ENCODE measurements around the gene ULBP3. TPM values are rescaled to one million over a fixed set of nuclear protein-coding genes. Genes with fewer than 3 reads are reported as not detected.

The ULBP3 gene
- total RNA-seq, 5 donors from 2014 or later (not counting 1 experiment from before 2014, with no cell fraction given) = 0.35 to 1.3 (median 0.79) TPM

DNA sequence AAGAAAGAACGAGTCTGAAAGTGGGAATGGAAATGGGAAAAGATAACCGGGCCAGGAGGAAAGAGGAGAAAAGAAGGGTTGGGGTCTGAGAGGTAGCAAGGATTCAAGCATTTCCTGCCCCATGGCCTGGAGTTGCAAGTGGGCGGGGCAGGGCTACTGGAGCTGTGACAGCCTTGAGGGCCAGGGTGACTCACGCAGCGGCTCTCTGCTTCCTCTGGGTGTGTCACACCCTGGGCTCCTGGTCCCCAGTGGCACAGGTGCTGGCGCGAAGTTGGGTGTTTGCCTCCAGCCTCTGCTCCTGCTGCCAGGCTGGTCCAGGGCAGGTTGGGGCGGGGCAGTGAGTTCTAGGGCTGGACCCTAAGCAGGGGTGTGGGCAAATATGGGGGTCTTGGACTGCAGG, 3.3 kb upstream of the ULBP3 start:
- no peak overlapping the region for H3K27ac Mint-ChIP-seq
- ATAC-seq (replicated peaks in 1 of 4) = peak in 1 of 4 experiments; percentile 47
- POLR2A ChIA-PET = no interaction called here
- Histone ChIP-seq H3K27ac (ENCODE audit: low read length) (no peak overlapping the region), H3K4me1 (ENCODE audit: control insufficient read depth in 1 of 2, extremely low read depth in 1 of 2, insufficient read depth in 2 of 2, low read length in 2 of 2) (peaks cover 4 to 41% of the 10 kb centered on the region in 2 experiments), H3K9me3 (no peaks in the 10 kb centered on the region), H3K4me3 (ENCODE audit: control insufficient read depth in 1 of 2, extremely low read depth in 1 of 2, low read length in 1 of 2) (no peak overlapping the region), H3K27me3 (replicated peaks in 1 of 2; ENCODE audit: control insufficient read depth in 2 of 2, extremely low read depth in 1 of 2, insufficient read depth in 2 of 2, low read length in 1 of 2) (peaks cover 0 to 20% of the 10 kb centered on the region in 2 experiments), H3K36me3 (ENCODE audit: control insufficient read depth in 2 of 2, extremely low read depth in 1 of 2, insufficient read depth in 1 of 2, low read length in 1 of 2) (no peaks in the 10 kb centered on the region)
- CTCF ChIA-PET = interaction anchor here in 1 of 2 donors (1.1 kb wide), 1 partner anchor 20 kb away, joined by 7 read pairs; no protein-coding TSS in a partner anchor
- WGBS (ENCODE audit: insufficient coverage) = 60% methylated on average over 8 of the region's 8 CpGs
- no peaks in the 10 kb centered on the region for H3K36me3 Mint-ChIP-seq
- peaks cover 6 to 11% of the 10 kb centered on the region in 2 donors for H3K27me3 Mint-ChIP-seq
- H3K9me3 Mint-ChIP-seq = no peaks in the 10 kb centered on the region
- DNase-seq = peak in 12 of 35 experiments; percentile 11 to 52 (median 24)
- H3K4me3 Mint-ChIP-seq = no peak overlapping the region
- peaks cover 22 to 39% (median 28%) of the 10 kb centered on the region in 3 donors for H3K4me1 Mint-ChIP-seq

DNA sequence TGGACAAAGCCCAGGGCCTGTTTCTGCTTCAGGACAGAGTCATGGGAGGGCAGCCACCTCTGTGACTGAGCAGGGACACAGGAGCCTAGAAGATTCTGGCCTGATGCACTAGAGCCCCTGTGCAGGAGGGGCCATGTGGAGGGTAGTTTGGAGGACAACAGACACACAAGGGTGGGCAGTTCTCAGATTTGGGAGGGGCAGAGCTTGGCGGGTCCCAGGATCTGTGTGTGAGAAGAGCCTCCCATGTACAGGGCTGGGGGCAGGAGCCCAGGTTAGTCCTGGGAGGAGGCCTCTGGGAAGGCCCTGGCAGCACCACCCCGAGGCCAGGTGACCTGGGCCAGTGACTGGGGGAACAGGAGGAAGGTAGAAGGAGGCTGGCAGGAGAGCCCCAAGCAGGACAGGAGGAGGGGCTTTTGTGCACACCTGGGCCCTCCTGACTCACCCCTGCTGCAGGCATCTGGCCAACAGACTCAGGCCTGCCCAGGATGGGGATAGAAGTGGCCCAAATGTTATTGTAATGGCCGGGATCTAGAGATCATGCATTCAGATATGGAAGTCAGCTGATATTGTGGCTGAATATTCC, 1.4 kb upstream of the ULBP3 start:
- no peak for DNase-seq
- Histone ChIP-seq H3K36me3 (ENCODE audit: control insufficient read depth in 2 of 2, extremely low read depth in 1 of 2, insufficient read depth in 1 of 2, low read length in 1 of 2) (no peaks in the 10 kb centered on the region), H3K4me1 (ENCODE audit: control insufficient read depth in 1 of 2, extremely low read depth in 1 of 2, insufficient read depth in 2 of 2, low read length in 2 of 2) (peaks cover 2 to 41% of the 10 kb centered on the region in 2 experiments), H3K27ac (ENCODE audit: low read length) (no peak overlapping the region), H3K4me3 (ENCODE audit: control insufficient read depth in 1 of 2, extremely low read depth in 1 of 2, low read length in 1 of 2) (no peak overlapping the region), H3K27me3 (replicated peaks in 1 of 2; ENCODE audit: control insufficient read depth in 2 of 2, extremely low read depth in 1 of 2, insufficient read depth in 2 of 2, low read length in 1 of 2) (peaks cover 0 to 29% of the 10 kb centered on the region in 2 experiments), H3K9me3 (no peaks in the 10 kb centered on the region)
- H3K27me3 Mint-ChIP-seq = peaks cover 11 to 18% of the 10 kb centered on the region in 2 donors
- ChIA-PET POLR2A (no interaction called here), CTCF (interaction anchor here (0.6 to 1.7 kb wide), 8 partner anchors 9 to 1376 kb away, joined by 3 to 21 read pairs (median 6); no protein-coding TSS in a partner anchor)
- peak overlapping the region in 2 of 3 donors; percentile 55 to 91 for H3K4me3 Mint-ChIP-seq
- 100% methylated on average over 2 of the region's 3 CpGs for WGBS (ENCODE audit: insufficient coverage)
- peaks cover 2% of the 10 kb centered on the region for H3K36me3 Mint-ChIP-seq
- ATAC-seq (replicated peaks in 1 of 4) = no peak
- no peak overlapping the region for H3K27ac Mint-ChIP-seq
- no peaks in the 10 kb centered on the region for H3K9me3 Mint-ChIP-seq
- peaks cover 14 to 34% (median 19%) of the 10 kb centered on the region in 3 donors for H3K4me1 Mint-ChIP-seq

DNA sequence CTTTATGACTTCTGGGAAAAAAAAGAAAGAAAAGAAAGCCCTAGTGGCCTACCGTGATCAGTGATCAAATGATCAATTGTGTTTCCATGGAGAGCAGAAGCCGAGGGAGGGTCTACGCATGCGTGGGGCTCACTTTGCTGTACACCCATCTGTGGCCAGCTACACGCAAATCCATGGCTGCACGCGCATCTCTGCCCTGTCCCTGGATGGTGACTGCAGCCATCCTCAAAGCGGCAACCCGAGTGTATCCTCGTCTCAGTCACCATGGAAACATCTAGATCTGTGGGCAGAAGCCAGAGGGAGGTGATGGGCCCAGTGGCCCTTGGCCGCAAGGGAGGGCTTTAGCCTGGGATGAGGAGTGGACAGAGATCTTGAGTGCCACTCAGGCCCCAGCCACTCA, 785 bp upstream of the ULBP3 start:
- H3K9me3 Mint-ChIP-seq = no peaks in the 10 kb centered on the region
- peaks cover 11 to 18% of the 10 kb centered on the region in 2 donors for H3K27me3 Mint-ChIP-seq
- Histone ChIP-seq H3K4me3 (ENCODE audit: control insufficient read depth in 1 of 2, extremely low read depth in 1 of 2, low read length in 1 of 2) (no peak overlapping the region), H3K36me3 (ENCODE audit: control insufficient read depth in 2 of 2, extremely low read depth in 1 of 2, insufficient read depth in 1 of 2, low read length in 1 of 2) (no peaks in the 10 kb centered on the region), H3K27ac (ENCODE audit: low read length) (no peak overlapping the region), H3K9me3 (no peaks in the 10 kb centered on the region), H3K4me1 (ENCODE audit: control insufficient read depth in 1 of 2, extremely low read depth in 1 of 2, insufficient read depth in 2 of 2, low read length in 2 of 2) (peaks cover 2 to 41% of the 10 kb centered on the region in 2 experiments), H3K27me3 (replicated peaks in 1 of 2; ENCODE audit: control insufficient read depth in 2 of 2, extremely low read depth in 1 of 2, insufficient read depth in 2 of 2, low read length in 1 of 2) (peaks cover 0 to 29% of the 10 kb centered on the region in 2 experiments)
- POLR2A ChIA-PET = no interaction called here
- peaks cover 2% of the 10 kb centered on the region for H3K36me3 Mint-ChIP-seq
- H3K27ac Mint-ChIP-seq = no peak overlapping the region
- 85% methylated on average over 10 of the region's 11 CpGs for WGBS (ENCODE audit: insufficient coverage)
- ATAC-seq (replicated peaks in 1 of 4) = no peak
- CTCF ChIA-PET = interaction anchor here in 1 of 2 donors (0.5 kb wide), 1 partner anchor 134 kb away, joined by 3 read pairs; no protein-coding TSS in a partner anchor
- H3K4me1 Mint-ChIP-seq = peaks cover 14 to 34% (median 19%) of the 10 kb centered on the region in 3 donors
- DNase-seq = peak in 2 of 35 experiments; percentile 6 to 17
- H3K4me3 Mint-ChIP-seq = peak overlapping the region; percentile 39 to 91 (median 55)

DNA sequence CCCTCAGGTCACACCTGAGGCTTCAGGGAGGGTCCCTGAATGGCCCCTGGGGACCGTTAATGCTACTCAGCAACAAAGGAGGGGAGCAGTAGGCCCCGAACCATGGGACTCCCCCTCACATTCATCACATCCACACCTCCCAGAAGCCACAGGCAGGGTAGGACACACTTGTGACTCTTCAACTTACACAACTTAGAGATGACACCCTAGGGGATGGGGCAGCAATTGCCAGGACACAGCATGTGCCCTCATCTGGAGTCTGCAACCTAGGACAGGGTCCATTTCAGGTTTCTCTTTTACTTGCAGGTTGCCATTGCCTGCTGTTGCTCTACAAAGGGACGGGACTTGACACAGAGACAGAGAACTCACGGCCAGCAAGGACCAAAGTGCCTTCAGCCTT, 770 bp downstream of the ULBP3 start:
- peaks cover 8% of the 10 kb centered on the region for H3K36me3 Mint-ChIP-seq
- Histone ChIP-seq H3K9me3 (no peaks in the 10 kb centered on the region), H3K4me1 (ENCODE audit: control insufficient read depth in 1 of 2, extremely low read depth in 1 of 2, insufficient read depth in 2 of 2, low read length in 2 of 2) (peaks cover 2 to 41% of the 10 kb centered on the region in 2 experiments), H3K4me3 (ENCODE audit: control insufficient read depth in 1 of 2, extremely low read depth in 1 of 2, low read length in 1 of 2) (peak overlapping the region; percentile 79 to 85), H3K27ac (ENCODE audit: low read length) (no peak overlapping the region), H3K36me3 (ENCODE audit: control insufficient read depth in 2 of 2, extremely low read depth in 1 of 2, insufficient read depth in 1 of 2, low read length in 1 of 2) (no peaks in the 10 kb centered on the region), H3K27me3 (replicated peaks in 1 of 2; ENCODE audit: control insufficient read depth in 2 of 2, extremely low read depth in 1 of 2, insufficient read depth in 2 of 2, low read length in 1 of 2) (peaks cover 0 to 29% of the 10 kb centered on the region in 2 experiments)
- no peak overlapping the region for H3K27ac Mint-ChIP-seq
- peak overlapping the region; percentile 82 to 91 (median 82) for H3K4me3 Mint-ChIP-seq
- ChIA-PET CTCF (no interaction called here), POLR2A (no interaction called here)
- DNase-seq (peak in 1 of 35 experiments; percentile 27), ATAC-seq (replicated peaks in 1 of 4) (no peak)
- WGBS (ENCODE audit: insufficient coverage) = 30% methylated on average over 3 of the region's 4 CpGs
- H3K9me3 Mint-ChIP-seq = no peaks in the 10 kb centered on the region
- H3K4me1 Mint-ChIP-seq = peaks cover 14 to 34% (median 19%) of the 10 kb centered on the region in 3 donors
- H3K27me3 Mint-ChIP-seq = peaks cover 6 to 12% of the 10 kb centered on the region in 2 donors

DNA sequence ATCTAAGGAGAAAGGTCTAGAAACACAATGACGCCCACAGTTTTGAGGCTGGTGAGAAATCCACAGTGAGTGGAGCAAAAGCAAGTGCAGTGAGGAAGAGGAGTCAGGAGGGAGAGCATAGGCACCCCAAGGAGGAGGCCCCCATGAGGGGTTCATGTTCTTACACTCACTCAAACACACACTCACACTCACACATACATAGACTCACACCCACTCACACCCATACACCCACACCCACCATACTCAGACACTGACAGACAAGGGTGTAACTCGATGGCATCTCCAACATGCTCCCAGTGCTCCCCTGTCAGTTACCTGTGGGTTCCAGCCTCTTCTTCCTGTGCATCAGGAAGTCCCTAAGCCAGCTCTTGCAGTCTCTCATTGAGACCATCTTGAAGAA, 3.8 kb downstream of the ULBP3 start:
- CTCF ChIA-PET = interaction anchor here in 1 of 2 donors (0.9 kb wide), 1 partner anchor 15 kb away, joined by 3 read pairs; no protein-coding TSS in a partner anchor
- H3K27ac Mint-ChIP-seq = no peak overlapping the region
- no peak overlapping the region for H3K4me3 Mint-ChIP-seq

DNA sequence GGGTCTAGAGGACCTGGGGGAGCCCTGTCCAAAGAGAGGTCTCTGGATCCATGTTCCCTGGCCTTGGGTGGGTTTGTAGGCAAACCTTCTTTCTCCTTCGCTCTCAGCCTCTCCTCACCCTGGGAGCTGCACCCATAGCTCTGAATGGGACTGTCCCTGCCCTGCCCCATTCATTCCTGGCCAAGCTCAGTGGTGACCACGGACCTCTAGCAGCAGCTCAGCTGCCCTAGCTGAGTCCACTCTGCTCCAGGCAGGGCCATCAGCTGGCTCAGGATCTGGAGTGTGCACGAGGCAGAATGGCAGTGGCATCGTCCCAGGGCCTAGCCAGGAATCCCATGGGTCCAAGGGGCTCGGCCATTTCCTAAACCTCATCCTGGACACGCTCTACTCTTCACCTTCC, 5.3 kb downstream of the ULBP3 start:
- no peak overlapping the region for H3K27ac ChIP-seq (ENCODE audit: low read length)
- ChIA-PET POLR2A (no interaction called here), CTCF (interaction anchor here in 1 of 2 donors (0.5 to 0.8 kb wide), 2 partner anchors 12 to 304 kb away, joined by 4 to 8 read pairs; no protein-coding TSS in a partner anchor)
- ATAC-seq (replicated peaks in 1 of 4) (no peak), DNase-seq (no peak)
- H3K27ac Mint-ChIP-seq = no peak overlapping the region
- H3K4me3 ChIP-seq (ENCODE audit: control insufficient read depth in 1 of 2, extremely low read depth in 1 of 2, low read length in 1 of 2) = no peak overlapping the region
- peaks cover 14 to 22% of the 10 kb centered on the region in 2 donors for H3K27me3 Mint-ChIP-seq
- peaks cover 8 to 16% (median 12%) of the 10 kb centered on the region in 3 donors for H3K4me1 Mint-ChIP-seq
- no peaks in the 10 kb centered on the region for H3K9me3 Mint-ChIP-seq
- H3K9me3 ChIP-seq = no peaks in the 10 kb centered on the region
- WGBS (ENCODE audit: insufficient coverage) = 93% methylated on average over 4 of the region's 6 CpGs
- peaks cover 0 to 22% of the 10 kb centered on the region in 2 experiments for H3K27me3 ChIP-seq (replicated peaks in 1 of 2; ENCODE audit: control insufficient read depth in 2 of 2, extremely low read depth in 1 of 2, insufficient read depth in 2 of 2, low read length in 1 of 2)
- peaks cover 8% of the 10 kb centered on the region for H3K36me3 Mint-ChIP-seq
- no peaks in the 10 kb centered on the region for H3K36me3 ChIP-seq (ENCODE audit: control insufficient read depth in 2 of 2, extremely low read depth in 1 of 2, insufficient read depth in 1 of 2, low read length in 1 of 2)
- no peak overlapping the region for H3K4me3 Mint-ChIP-seq
- peaks cover 4 to 18% of the 10 kb centered on the region in 2 experiments for H3K4me1 ChIP-seq (ENCODE audit: control insufficient read depth in 1 of 2, extremely low read depth in 1 of 2, insufficient read depth in 2 of 2, low read length in 2 of 2)

More for the DNA sequence above, 3.8 kb downstream of the ULBP3 start:
- H3K36me3 ChIP-seq (ENCODE audit: control insufficient read depth in 2 of 2, extremely low read depth in 1 of 2, insufficient read depth in 1 of 2, low read length in 1 of 2) = no peaks in the 10 kb centered on the region
- Mint-ChIP-seq H3K27me3 (peaks cover 3 to 12% of the 10 kb centered on the region in 2 donors), H3K4me1 (peaks cover 7 to 19% (median 15%) of the 10 kb centered on the region in 3 donors), H3K9me3 (no peaks in the 10 kb centered on the region), H3K36me3 (peaks cover 8% of the 10 kb centered on the region)
- POLR2A ChIA-PET = no interaction called here
- DNase-seq = no peak
- H3K4me3 ChIP-seq (ENCODE audit: control insufficient read depth in 1 of 2, extremely low read depth in 1 of 2, low read length in 1 of 2) = no peak overlapping the region
- ATAC-seq (replicated peaks in 1 of 4) = no peak
- no peak overlapping the region for H3K27ac ChIP-seq (ENCODE audit: low read length)
- H3K9me3 ChIP-seq = no peaks in the 10 kb centered on the region
- WGBS (ENCODE audit: insufficient coverage) = 80% methylated on average over 1 of the region's 2 CpGs
- H3K27me3 ChIP-seq (replicated peaks in 1 of 2; ENCODE audit: control insufficient read depth in 2 of 2, extremely low read depth in 1 of 2, insufficient read depth in 2 of 2, low read length in 1 of 2) = peaks cover 0 to 17% of the 10 kb centered on the region in 2 experiments
- H3K4me1 ChIP-seq (ENCODE audit: control insufficient read depth in 1 of 2, extremely low read depth in 1 of 2, insufficient read depth in 2 of 2, low read length in 2 of 2) = peaks cover 2 to 26% of the 10 kb centered on the region in 2 experiments
